ENCODE data around the gene PSMD2.
A peak's percentile ranks its signal among the peaks of the same experiment; 100 is the strongest.
"Not testable (repeated sequence)": the region's sequence is repeated elsewhere in the genome, so short reads cannot be mapped to it uniquely, and the experiment has no call there.

The PSMD2 gene

GRCh38 chr3:184335291-184335660 is 36.2 kb downstream of the PSMD2 start:
- DNase-seq: no peak
- intact Hi-C loops (cut with DNase I): no loop called here

GRCh38 chr3:184335661-184336546 is 36.9 kb downstream of the PSMD2 start:
- intact Hi-C loops (cut with DNase I): no loop called here
- peak; percentile 75 to 97 (median 94) for DNase-seq

- DNase-seq: peak in 22 of 42 donors; percentile 40 to 77 (median 60)
- intact Hi-C loops (cut with DNase I): no loop called here
These were observed 37.7 kb downstream of the PSMD2 start for GRCh38 chr3:184336547-184337398.

GRCh38 chr3:184337399-184337714 is 38.3 kb downstream of the PSMD2 start, which contains the start of gene FAM131A:
Gene FAM131A, plus strand, starts transcription at chr3:184337600. Its CDS starts 31 bp downstream, at chr3:184337631.
- intact Hi-C loops (cut with DNase I): no loop called here
- DNase-seq: peak in 32 of 42 donors; percentile 32 to 84 (median 63)

GRCh38 chr3:184337981-184338380 is 38.9 kb downstream of the PSMD2 start:
- DNase-seq: no peak
- intact Hi-C loops (cut with DNase I): no loop called here

- intact Hi-C loops (cut with DNase I): no loop called here
- DNase-seq: peak; percentile 73 to 96 (median 90)
These were observed 39.5 kb downstream of the PSMD2 start for GRCh38 chr3:184338511-184338945.

GRCh38 chr3:184339001-184339400 is 40.0 kb downstream of the PSMD2 start:
- intact Hi-C loops (cut with DNase I): no loop called here
- peak in 7 of 42 donors; percentile 37 to 64 (median 42) for DNase-seq

- intact Hi-C loops (cut with DNase I): not testable (repeated sequence)
- peak in 16 of 42 donors; percentile 28 to 67 (median 52) for DNase-seq
These were observed 40.6 kb downstream of the PSMD2 start for GRCh38 chr3:184339451-184340135.

- DNase-seq: no peak
- intact Hi-C loops (cut with DNase I): no loop called here
These were observed 42.9 kb downstream of the PSMD2 start for GRCh38 chr3:184341925-184342324.

GRCh38 chr3:184343200-184343876 is 44.3 kb downstream of the PSMD2 start:
- DNase-seq: no peak
- intact Hi-C loops (cut with DNase I): no loop called here

GRCh38 chr3:184344579-184345316 is 45.7 kb downstream of the PSMD2 start:
- peak in 1 of 42 donors; percentile 16 for DNase-seq
- intact Hi-C loops (cut with DNase I): no loop called here

GRCh38 chr3:184345317-184346144 is 46.5 kb downstream of the PSMD2 start:
- DNase-seq: peak; percentile 74 to 96 (median 89)
- intact Hi-C loops (cut with DNase I): no loop called here

GRCh38 chr3:184346480-184347190 is 47.6 kb downstream of the PSMD2 start:
- intact Hi-C loops (cut with DNase I): no loop called here
- DNase-seq: peak in 1 of 42 donors; percentile 16

GRCh38 chr3:184347321-184348056 is 48.4 kb downstream of the PSMD2 start:
- DNase-seq: peak in 1 of 42 donors; percentile 16
- intact Hi-C loops (cut with DNase I): no loop called here

GRCh38 chr3:184348057-184348382 is 49.0 kb downstream of the PSMD2 start:
- intact Hi-C loops (cut with DNase I): no loop called here
- peak in 1 of 42 donors; percentile 16 for DNase-seq

Measured in head of caudate nucleus (tissue), 42 donors.